BLaER1 (cell line): ENCODE measurements around the gene LCP2.
"Not testable (repeated sequence)": the region's sequence is repeated elsewhere in the genome, so short reads cannot be mapped to it uniquely, and the experiment has no call there.

Source experiments
- H3K27ac ChIP-seq: shearing (Covaris generic); formaldehyde crosslinking; 2 replicates; pipeline ENCODE4 v1.8.1; 2022
- H3K27me3 ChIP-seq: shearing (Covaris generic); formaldehyde crosslinking; 2 replicates; pipeline ENCODE4 v1.8.1; 2022
- H3K36me3 ChIP-seq: shearing (Covaris generic); formaldehyde crosslinking; 2 replicates; pipeline ENCODE4 v1.8.1; 2022
- H3K4me1 ChIP-seq: shearing (Covaris generic); formaldehyde crosslinking; 2 replicates; pipeline ENCODE4 v1.8.1; 2022
- H3K4me2 ChIP-seq: shearing (Covaris generic); formaldehyde crosslinking; 2 replicates; pipeline ENCODE4 v1.8.1; 2022
- H3K4me3 ChIP-seq: shearing (Covaris generic); formaldehyde crosslinking; 2 replicates; pipeline ENCODE4 v1.8.1; 2022
- H3K9ac ChIP-seq: shearing (Covaris generic); formaldehyde crosslinking; 2 replicates; pipeline ENCODE4 v1.8.1; 2022
- H3K9me3 ChIP-seq: shearing (Covaris generic); formaldehyde crosslinking; 2 replicates; pipeline ENCODE4 v1.8.1; 2022
- H4K20me1 ChIP-seq: shearing (Covaris generic); formaldehyde crosslinking; 2 replicates; pipeline ENCODE4 v1.8.1; 2022
- Cebpa-rat ChIP-seq: shearing (Covaris generic); IDR thresholded peaks from 2 replicates; pipeline ENCODE4 v1.8.1; 2022

The LCP2 gene

GRCh38 chr5:170254056-170254455 is 43.5 kb downstream of the LCP2 start:
- no peak for TF ChIP-seq Cebpa-rat
- no peaks in the 10 kb centered on the region for H3K27me3 ChIP-seq
- H4K20me1 ChIP-seq = no peaks in the 10 kb centered on the region
- no peaks in the 10 kb centered on the region for H3K4me1 ChIP-seq
- H3K27ac ChIP-seq = no peak overlapping the region
- no peak overlapping the region for H3K9ac ChIP-seq
- no peaks in the 10 kb centered on the region for H3K9me3 ChIP-seq
- H3K4me3 ChIP-seq = no peak overlapping the region
- no peak overlapping the region for H3K4me2 ChIP-seq
- H3K36me3 ChIP-seq = peaks cover 100% of the 10 kb centered on the region

GRCh38 chr5:170252720-170253350 is 44.7 kb downstream of the LCP2 start:
- H3K4me3 ChIP-seq = no peak overlapping the region
- H3K4me1 ChIP-seq = no peaks in the 10 kb centered on the region

GRCh38 chr5:170252109-170252508 is 45.5 kb downstream of the LCP2 start:
- Histone ChIP-seq H3K27ac (no peak overlapping the region), H3K4me1 (no peaks in the 10 kb centered on the region), H4K20me1 (no peaks in the 10 kb centered on the region), H3K9ac (no peak overlapping the region), H3K9me3 (peaks cover 7% of the 10 kb centered on the region), H3K4me2 (no peak overlapping the region), H3K4me3 (no peak overlapping the region), H3K27me3 (no peaks in the 10 kb centered on the region), H3K36me3 (peaks cover 100% of the 10 kb centered on the region)
- TF ChIP-seq Cebpa-rat = no peak

More at GRCh38 chr5:170252720-170253350, 44.7 kb downstream of the LCP2 start:
- Histone ChIP-seq H3K4me2 (no peak overlapping the region), H3K9me3 (peaks cover under 1% of the 10 kb centered on the region; the same call in 1 of the 2 replicates), H4K20me1 (no peaks in the 10 kb centered on the region), H3K36me3 (peaks cover 100% of the 10 kb centered on the region), H3K9ac (no peak overlapping the region), H3K27ac (no peak overlapping the region), H3K27me3 (no peaks in the 10 kb centered on the region)
- TF ChIP-seq Cebpa-rat = no peak

GRCh38 chr5:170251462-170251861 is 46.1 kb downstream of the LCP2 start:
- TF ChIP-seq Cebpa-rat = no peak
- H3K9ac ChIP-seq = no peak overlapping the region
- H3K4me3 ChIP-seq = no peak overlapping the region
- no peaks in the 10 kb centered on the region for H4K20me1 ChIP-seq
- no peaks in the 10 kb centered on the region for H3K4me1 ChIP-seq
- H3K27ac ChIP-seq = no peak overlapping the region
- peaks cover 13% of the 10 kb centered on the region for H3K9me3 ChIP-seq
- H3K36me3 ChIP-seq = peaks cover 100% of the 10 kb centered on the region
- H3K4me2 ChIP-seq = no peak overlapping the region
- no peaks in the 10 kb centered on the region for H3K27me3 ChIP-seq

- Histone ChIP-seq H3K36me3 (peaks cover 100% of the 10 kb centered on the region), H3K4me2 (no peak overlapping the region), H3K27ac (no peak overlapping the region), H4K20me1 (no peaks in the 10 kb centered on the region), H3K9me3 (peaks cover 19% of the 10 kb centered on the region), H3K4me1 (no peaks in the 10 kb centered on the region), H3K27me3 (no peaks in the 10 kb centered on the region), H3K4me3 (no peak overlapping the region), H3K9ac (no peak overlapping the region)
- TF ChIP-seq Cebpa-rat = no peak
Measured at GRCh38 chr5:170250810-170251317, 46.7 kb downstream of the LCP2 start.

GRCh38 chr5:170249355-170249754 is 48.2 kb downstream of the LCP2 start:
- Histone ChIP-seq H3K27me3 (no peaks in the 10 kb centered on the region), H4K20me1 (no peaks in the 10 kb centered on the region), H3K9me3 (peaks cover 26% of the 10 kb centered on the region), H3K36me3 (peaks cover 91% of the 10 kb centered on the region), H3K4me3 (no peak overlapping the region), H3K9ac (no peak overlapping the region), H3K4me2 (no peak overlapping the region), H3K27ac (no peak overlapping the region), H3K4me1 (no peaks in the 10 kb centered on the region)
- no peak for TF ChIP-seq Cebpa-rat

GRCh38 chr5:170248931-170249227 is 48.7 kb downstream of the LCP2 start:
- H4K20me1 ChIP-seq, H3K4me3 ChIP-seq, H3K4me1 ChIP-seq, H3K4me2 ChIP-seq, H3K27ac ChIP-seq, H3K27me3 ChIP-seq, H3K9ac ChIP-seq: not testable (repeated sequence)
- Histone ChIP-seq H3K9me3 (peaks cover 26% of the 10 kb centered on the region), H3K36me3 (peaks cover 86% of the 10 kb centered on the region)

- no peaks in the 10 kb centered on the region for H3K27me3 ChIP-seq
- peaks cover 81% of the 10 kb centered on the region for H3K36me3 ChIP-seq
- H3K4me1 ChIP-seq = no peaks in the 10 kb centered on the region
Measured at GRCh38 chr5:170248172-170248930, 49.2 kb downstream of the LCP2 start.

GRCh38 chr5:170247363-170247762 is 50.2 kb downstream of the LCP2 start:
- H3K4me3 ChIP-seq = no peak overlapping the region
- peaks cover 26% of the 10 kb centered on the region for H3K9me3 ChIP-seq
- no peaks in the 10 kb centered on the region for H4K20me1 ChIP-seq
- H3K9ac ChIP-seq = no peak overlapping the region
- H3K4me2 ChIP-seq = no peak overlapping the region
- no peak for TF ChIP-seq Cebpa-rat
- H3K27ac ChIP-seq = no peak overlapping the region
- no peaks in the 10 kb centered on the region for H3K4me1 ChIP-seq
- no peaks in the 10 kb centered on the region for H3K27me3 ChIP-seq
- peaks cover 71% of the 10 kb centered on the region for H3K36me3 ChIP-seq

More at GRCh38 chr5:170248172-170248930, 49.2 kb downstream of the LCP2 start:
- peaks cover 26% of the 10 kb centered on the region for H3K9me3 ChIP-seq
- H3K4me3 ChIP-seq = no peak overlapping the region
- no peak overlapping the region for H3K4me2 ChIP-seq
- no peaks in the 10 kb centered on the region for H4K20me1 ChIP-seq
- no peak for TF ChIP-seq Cebpa-rat
- no peak overlapping the region for H3K27ac ChIP-seq
- no peak overlapping the region for H3K9ac ChIP-seq

- Histone ChIP-seq H3K4me3 (no peak overlapping the region), H4K20me1 (no peaks in the 10 kb centered on the region), H3K27ac (no peak overlapping the region), H3K36me3 (peaks cover 61% of the 10 kb centered on the region), H3K4me1 (no peaks in the 10 kb centered on the region), H3K9ac (no peak overlapping the region), H3K9me3 (peaks cover 26% of the 10 kb centered on the region), H3K4me2 (no peak overlapping the region), H3K27me3 (no peaks in the 10 kb centered on the region)
- no peak for TF ChIP-seq Cebpa-rat
Measured at GRCh38 chr5:170246126-170246870, 51.3 kb downstream of the LCP2 start.

GRCh38 chr5:170245436-170245835 is 52.1 kb downstream of the LCP2 start:
- peaks cover 26% of the 10 kb centered on the region for H3K9me3 ChIP-seq
- not testable (repeated sequence) for H3K4me2 ChIP-seq, H4K20me1 ChIP-seq, H3K9ac ChIP-seq, H3K4me3 ChIP-seq, H3K4me1 ChIP-seq, H3K27ac ChIP-seq, H3K27me3 ChIP-seq
- H3K36me3 ChIP-seq = peaks cover 52% of the 10 kb centered on the region
